Measurements from ENCODE around the gene C12orf43.

- TF ChIP-seq, protein P1, sequence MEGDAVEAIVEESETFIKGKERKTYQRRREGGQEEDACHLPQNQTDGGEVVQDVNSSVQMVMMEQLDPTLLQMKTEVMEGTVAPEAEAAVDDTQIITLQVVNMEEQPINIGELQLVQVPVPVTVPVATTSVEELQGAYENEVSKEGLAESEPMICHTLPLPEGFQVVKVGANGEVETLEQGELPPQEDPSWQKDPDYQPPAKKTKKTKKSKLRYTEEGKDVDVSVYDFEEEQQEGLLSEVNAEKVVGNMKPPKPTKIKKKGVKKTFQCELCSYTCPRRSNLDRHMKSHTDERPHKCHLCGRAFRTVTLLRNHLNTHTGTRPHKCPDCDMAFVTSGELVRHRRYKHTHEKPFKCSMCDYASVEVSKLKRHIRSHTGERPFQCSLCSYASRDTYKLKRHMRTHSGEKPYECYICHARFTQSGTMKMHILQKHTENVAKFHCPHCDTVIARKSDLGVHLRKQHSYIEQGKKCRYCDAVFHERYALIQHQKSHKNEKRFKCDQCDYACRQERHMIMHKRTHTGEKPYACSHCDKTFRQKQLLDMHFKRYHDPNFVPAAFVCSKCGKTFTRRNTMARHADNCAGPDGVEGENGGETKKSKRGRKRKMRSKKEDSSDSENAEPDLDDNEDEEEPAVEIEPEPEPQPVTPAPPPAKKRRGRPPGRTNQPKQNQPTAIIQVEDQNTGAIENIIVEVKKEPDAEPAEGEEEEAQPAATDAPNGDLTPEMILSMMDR (IDR thresholded peaks at IDR 0.05), result no peak
- no peak for TF ChIP-seq POLR2A (IDR thresholded peaks at IDR 0.05)
- TF ChIP-seq EP300 (IDR thresholded peaks at IDR 0.05; ENCODE audit: low read depth), result no peak
- no peak for TF ChIP-seq POLR2AphosphoS5 (IDR thresholded peaks at IDR 0.05)
These were observed 16.8 kb downstream of the C12orf43 start for GRCh38 chr12:120999191-121000120.
